HEK293 (cell line): Measurements from ENCODE around the gene NECAP2.
"Not testable (repeated sequence)": the region's sequence is repeated elsewhere in the genome, so short reads cannot be mapped to it uniquely, and the experiment has no call there.

Source experiments
- GFI1B ChIP-seq: fragments of 450-650 bp; formaldehyde crosslinking; IDR thresholded peaks from 2 replicates; pipeline ENCODE4 v1.5.1; 2016; ENCODE audit warnings: missing biosample characterization, missing genetic modification characterization
- HOXA7 ChIP-seq: sonication (generic); formaldehyde crosslinking; IDR thresholded peaks from 2 replicates; pipeline ENCODE4 v1.8.1; 2022; ENCODE audit warnings: missing genetic modification reagents, borderline replicate concordance
- TCF7L2 ChIP-seq: IDR thresholded peaks from 2 replicates; pipeline ENCODE4 v1.6.1; 2011; ENCODE audit warnings: low read depth, mild to moderate bottlenecking, inconsistent platforms, low read length, moderate library complexity, borderline replicate concordance
- ZNF175 ChIP-seq: fragments of 450-650 bp; formaldehyde crosslinking; IDR thresholded peaks from 2 replicates; pipeline ENCODE4 v1.5.1; 2016; ENCODE audit warnings: missing biosample characterization, missing genetic modification characterization
- ZNF394 ChIP-seq: fragments of 450-650 bp; formaldehyde crosslinking; IDR thresholded peaks from 2 replicates; pipeline ENCODE4 v1.5.1; 2016; ENCODE audit warnings: missing biosample characterization, missing genetic modification characterization, mild to moderate bottlenecking, moderate library complexity, borderline replicate concordance
- ZNF660 ChIP-seq: fragments of 450-650 bp; IDR thresholded peaks from 2 replicates; pipeline ENCODE4 v1.5.1; 2018; ENCODE audit warnings: missing biosample characterization, mild to moderate bottlenecking, missing genetic modification characterization
- TF ChIP-seq, protein P1 (sequence below): fragments of 450-650 bp; formaldehyde crosslinking; IDR thresholded peaks from 2 replicates; pipeline ENCODE4 v1.5.1; 2016; ENCODE audit warnings: missing biosample characterization, missing genetic modification characterization
- TF ChIP-seq, protein P2 (sequence below): fragments of 450-650 bp; formaldehyde crosslinking; IDR thresholded peaks from 2 replicates; pipeline ENCODE4 v1.5.1; 2016; ENCODE audit warnings: missing biosample characterization, missing genetic modification characterization

DNA sequence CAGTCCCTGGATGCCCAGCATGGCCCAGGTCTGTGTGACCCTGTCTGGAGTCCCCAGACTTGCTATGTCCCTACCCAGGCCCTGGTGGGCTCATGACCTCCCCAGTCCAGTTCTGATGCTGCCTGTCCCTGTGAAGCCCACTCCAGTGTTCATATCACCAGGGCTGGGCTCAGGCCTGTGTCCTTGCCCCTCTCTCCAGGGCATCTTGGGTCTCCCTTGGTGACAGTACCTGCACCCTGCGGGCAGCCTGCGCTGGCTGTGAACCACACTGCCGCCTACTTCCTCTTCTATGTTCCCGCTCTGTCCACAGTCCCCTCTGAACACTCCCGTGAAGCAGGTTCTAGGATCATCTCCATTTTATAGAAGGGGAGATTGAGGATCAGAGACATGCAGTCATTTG is 60.5 kb downstream of the NECAP2 start:
- TF ChIP-seq, protein P1, sequence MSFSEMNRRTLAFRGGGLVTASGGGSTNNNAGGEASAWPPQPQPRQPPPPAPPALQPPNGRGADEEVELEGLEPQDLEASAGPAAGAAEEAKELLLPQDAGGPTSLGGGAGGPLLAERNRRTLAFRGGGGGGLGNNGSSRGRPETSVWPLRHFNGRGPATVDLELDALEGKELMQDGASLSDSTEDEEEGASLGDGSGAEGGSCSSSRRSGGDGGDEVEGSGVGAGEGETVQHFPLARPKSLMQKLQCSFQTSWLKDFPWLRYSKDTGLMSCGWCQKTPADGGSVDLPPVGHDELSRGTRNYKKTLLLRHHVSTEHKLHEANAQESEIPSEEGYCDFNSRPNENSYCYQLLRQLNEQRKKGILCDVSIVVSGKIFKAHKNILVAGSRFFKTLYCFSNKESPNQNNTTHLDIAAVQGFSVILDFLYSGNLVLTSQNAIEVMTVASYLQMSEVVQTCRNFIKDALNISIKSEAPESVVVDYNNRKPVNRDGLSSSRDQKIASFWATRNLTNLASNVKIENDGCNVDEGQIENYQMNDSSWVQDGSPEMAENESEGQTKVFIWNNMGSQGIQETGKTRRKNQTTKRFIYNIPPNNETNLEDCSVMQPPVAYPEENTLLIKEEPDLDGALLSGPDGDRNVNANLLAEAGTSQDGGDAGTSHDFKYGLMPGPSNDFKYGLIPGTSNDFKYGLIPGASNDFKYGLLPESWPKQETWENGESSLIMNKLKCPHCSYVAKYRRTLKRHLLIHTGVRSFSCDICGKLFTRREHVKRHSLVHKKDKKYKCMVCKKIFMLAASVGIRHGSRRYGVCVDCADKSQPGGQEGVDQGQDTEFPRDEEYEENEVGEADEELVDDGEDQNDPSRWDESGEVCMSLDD (tag by site-specific recombination), result not testable (repeated sequence)
- TF ChIP-seq, protein P2, sequence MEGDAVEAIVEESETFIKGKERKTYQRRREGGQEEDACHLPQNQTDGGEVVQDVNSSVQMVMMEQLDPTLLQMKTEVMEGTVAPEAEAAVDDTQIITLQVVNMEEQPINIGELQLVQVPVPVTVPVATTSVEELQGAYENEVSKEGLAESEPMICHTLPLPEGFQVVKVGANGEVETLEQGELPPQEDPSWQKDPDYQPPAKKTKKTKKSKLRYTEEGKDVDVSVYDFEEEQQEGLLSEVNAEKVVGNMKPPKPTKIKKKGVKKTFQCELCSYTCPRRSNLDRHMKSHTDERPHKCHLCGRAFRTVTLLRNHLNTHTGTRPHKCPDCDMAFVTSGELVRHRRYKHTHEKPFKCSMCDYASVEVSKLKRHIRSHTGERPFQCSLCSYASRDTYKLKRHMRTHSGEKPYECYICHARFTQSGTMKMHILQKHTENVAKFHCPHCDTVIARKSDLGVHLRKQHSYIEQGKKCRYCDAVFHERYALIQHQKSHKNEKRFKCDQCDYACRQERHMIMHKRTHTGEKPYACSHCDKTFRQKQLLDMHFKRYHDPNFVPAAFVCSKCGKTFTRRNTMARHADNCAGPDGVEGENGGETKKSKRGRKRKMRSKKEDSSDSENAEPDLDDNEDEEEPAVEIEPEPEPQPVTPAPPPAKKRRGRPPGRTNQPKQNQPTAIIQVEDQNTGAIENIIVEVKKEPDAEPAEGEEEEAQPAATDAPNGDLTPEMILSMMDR, result not testable (repeated sequence)
- TF ChIP-seq TCF7L2; ZNF175 (tag by site-specific recombination); ZNF660; ZNF394; GFI1B; HOXA7 (CRISPR knock-in tag): not testable (repeated sequence)
